ENCODE results near the gene MTREX.

The MTREX gene

GRCh38 chr5:55307383-55308253 is at the start of gene MTREX, which contains the start of gene DHX29:
MTREX (plus strand) TSS chr5:55307989; CDS start chr5:55308014, 25 bp downstream.
DHX29 (minus strand) TSS chr5:55307694; CDS start chr5:55307573, 121 bp downstream.
- H3K36me3 ChIP-seq (replicated peaks): no peaks in the 10 kb centered on the region
- no peaks in the 10 kb centered on the region for H3K27me3 ChIP-seq (ENCODE audit: low read depth)
- peaks cover 18% of the 10 kb centered on the region; the same call in 1 of the 2 replicates for H3K4me1 ChIP-seq
- peak within 1 kb of the TSS; percentile 81 for H3K4me3 ChIP-seq
- DNase-seq (ENCODE audit: low spot score in 2 of 2): peak; percentile 86 to 93
- in situ Hi-C loops (cut with MboI; ENCODE audit: low sequenced_read_pairs): no loop called here
- no peaks in the 10 kb centered on the region for H3K9me3 ChIP-seq

- H3K9me3 ChIP-seq: no peaks in the 10 kb centered on the region; the same call in 1 of the 2 replicates
- H3K4me3 ChIP-seq: no peak overlapping the region
- no peak for DNase-seq (ENCODE audit: low spot score in 2 of 2)
- peaks cover 45% of the 10 kb centered on the region for H3K36me3 ChIP-seq (replicated peaks)
- H3K4me1 ChIP-seq: no peaks in the 10 kb centered on the region
- in situ Hi-C loops (cut with MboI; ENCODE audit: low sequenced_read_pairs): no loop called here
- H3K27me3 ChIP-seq (ENCODE audit: low read depth): no peaks in the 10 kb centered on the region
These were observed 49.5 kb upstream of the MTREX start for GRCh38 chr5:55258339-55258738.

GRCh38 chr5:55276771-55277170 is 31.0 kb upstream of the MTREX start:
- no peak for DNase-seq (ENCODE audit: low spot score in 2 of 2)
- H3K27me3 ChIP-seq (ENCODE audit: low read depth): no peaks in the 10 kb centered on the region
- H3K36me3 ChIP-seq (replicated peaks): peaks cover 34% of the 10 kb centered on the region
- in situ Hi-C loops (cut with MboI; ENCODE audit: low sequenced_read_pairs): no loop called here
- H3K9me3 ChIP-seq: no peaks in the 10 kb centered on the region
- H3K4me3 ChIP-seq: no peak overlapping the region
- H3K4me1 ChIP-seq: no peaks in the 10 kb centered on the region

GRCh38 chr5:55278778-55279177 is 29.0 kb upstream of the MTREX start:
- Histone ChIP-seq H3K27me3 (ENCODE audit: low read depth) (no peaks in the 10 kb centered on the region), H3K9me3 (no peaks in the 10 kb centered on the region), H3K36me3 (replicated peaks) (peaks cover 46% of the 10 kb centered on the region), H3K4me3 (no peak overlapping the region), H3K4me1 (no peaks in the 10 kb centered on the region)
- DNase-seq (ENCODE audit: low spot score in 2 of 2): no peak
- in situ Hi-C loops (cut with MboI; ENCODE audit: low sequenced_read_pairs): no loop called here

GRCh38 chr5:55286411-55286933 is 21.3 kb upstream of the MTREX start:
- no peak overlapping the region for H3K4me3 ChIP-seq
- in situ Hi-C loops (cut with MboI; ENCODE audit: low sequenced_read_pairs): no loop called here
- no peaks in the 10 kb centered on the region for H3K27me3 ChIP-seq (ENCODE audit: low read depth)
- H3K9me3 ChIP-seq: no peaks in the 10 kb centered on the region
- no peaks in the 10 kb centered on the region for H3K4me1 ChIP-seq
- H3K36me3 ChIP-seq (replicated peaks): peaks cover 52% of the 10 kb centered on the region
- no peak for DNase-seq (ENCODE audit: low spot score in 2 of 2)

GRCh38 chr5:55289808-55290207 is 18.0 kb upstream of the MTREX start:
- Histone ChIP-seq H3K9me3 (no peaks in the 10 kb centered on the region), H3K4me1 (no peaks in the 10 kb centered on the region), H3K4me3 (no peak overlapping the region), H3K36me3 (replicated peaks) (peaks cover 50% of the 10 kb centered on the region), H3K27me3 (ENCODE audit: low read depth) (no peaks in the 10 kb centered on the region)
- no peak for DNase-seq (ENCODE audit: low spot score in 2 of 2)
- in situ Hi-C loops (cut with MboI; ENCODE audit: low sequenced_read_pairs): no loop called here

- in situ Hi-C loops (cut with MboI; ENCODE audit: low sequenced_read_pairs): no loop called here
- Histone ChIP-seq H3K9me3 (no peaks in the 10 kb centered on the region), H3K27me3 (ENCODE audit: low read depth) (no peaks in the 10 kb centered on the region), H3K4me3 (no peak overlapping the region), H3K36me3 (replicated peaks) (peaks cover 55% of the 10 kb centered on the region), H3K4me1 (no peaks in the 10 kb centered on the region)
- DNase-seq (ENCODE audit: low spot score in 2 of 2): no peak
These were observed 16.8 kb upstream of the MTREX start for GRCh38 chr5:55290991-55291390.

- H3K27me3 ChIP-seq (ENCODE audit: low read depth): no peaks in the 10 kb centered on the region
- no peaks in the 10 kb centered on the region for H3K4me1 ChIP-seq
- H3K4me3 ChIP-seq: no peak overlapping the region
- H3K9me3 ChIP-seq: no peaks in the 10 kb centered on the region
- in situ Hi-C loops (cut with MboI; ENCODE audit: low sequenced_read_pairs): no loop called here
- DNase-seq (ENCODE audit: low spot score in 2 of 2): no peak
- H3K36me3 ChIP-seq (replicated peaks): peaks cover 39% of the 10 kb centered on the region
These were observed 12.9 kb upstream of the MTREX start for GRCh38 chr5:55294935-55295334.

GRCh38 chr5:55300890-55301289 is 6.9 kb upstream of the MTREX start:
- in situ Hi-C loops (cut with MboI; ENCODE audit: low sequenced_read_pairs): no loop called here
- no peaks in the 10 kb centered on the region for H3K9me3 ChIP-seq
- no peak for DNase-seq (ENCODE audit: low spot score in 2 of 2)
- H3K4me3 ChIP-seq: no peak overlapping the region
- no peaks in the 10 kb centered on the region for H3K27me3 ChIP-seq (ENCODE audit: low read depth)
- H3K36me3 ChIP-seq (replicated peaks): peaks cover 5% of the 10 kb centered on the region; the same call in 1 of the 2 replicates
- H3K4me1 ChIP-seq: peaks cover 8% of the 10 kb centered on the region; the same call in 1 of the 2 replicates

- H3K36me3 ChIP-seq (replicated peaks): no peaks in the 10 kb centered on the region
- no peak for DNase-seq (ENCODE audit: low spot score in 2 of 2)
- H3K4me3 ChIP-seq: no peak overlapping the region
- H3K27me3 ChIP-seq (ENCODE audit: low read depth): no peaks in the 10 kb centered on the region
- H3K9me3 ChIP-seq: no peaks in the 10 kb centered on the region
- H3K4me1 ChIP-seq: peaks cover 8% of the 10 kb centered on the region; the same call in 1 of the 2 replicates
- in situ Hi-C loops (cut with MboI; ENCODE audit: low sequenced_read_pairs): no loop called here
These were observed 4.5 kb upstream of the MTREX start for GRCh38 chr5:55303238-55303690.

- Histone ChIP-seq H3K4me3 (no peak overlapping the region), H3K36me3 (replicated peaks) (no peaks in the 10 kb centered on the region), H3K4me1 (peaks cover 12% of the 10 kb centered on the region; the same call in 1 of the 2 replicates), H3K9me3 (no peaks in the 10 kb centered on the region), H3K27me3 (ENCODE audit: low read depth) (no peaks in the 10 kb centered on the region)
- no peak for DNase-seq (ENCODE audit: low spot score in 2 of 2)
- in situ Hi-C loops (cut with MboI; ENCODE audit: low sequenced_read_pairs): no loop called here
These were observed 3.2 kb upstream of the MTREX start for GRCh38 chr5:55304584-55304983.

GRCh38 chr5:55305345-55305744 is 2.4 kb upstream of the MTREX start:
- peaks cover 16% of the 10 kb centered on the region; the same call in 1 of the 2 replicates for H3K4me1 ChIP-seq
- H3K9me3 ChIP-seq: no peaks in the 10 kb centered on the region
- no peaks in the 10 kb centered on the region for H3K36me3 ChIP-seq (replicated peaks)
- no peaks in the 10 kb centered on the region for H3K27me3 ChIP-seq (ENCODE audit: low read depth)
- H3K4me3 ChIP-seq: peak overlapping the region; percentile 81
- in situ Hi-C loops (cut with MboI; ENCODE audit: low sequenced_read_pairs): no loop called here
- no peak for DNase-seq (ENCODE audit: low spot score in 2 of 2)

- Histone ChIP-seq H3K4me1 (peaks cover 18% of the 10 kb centered on the region; the same call in 1 of the 2 replicates), H3K9me3 (no peaks in the 10 kb centered on the region), H3K27me3 (ENCODE audit: low read depth) (no peaks in the 10 kb centered on the region), H3K4me3 (peak overlapping the region; percentile 81), H3K36me3 (replicated peaks) (no peaks in the 10 kb centered on the region)
- in situ Hi-C loops (cut with MboI; ENCODE audit: low sequenced_read_pairs): no loop called here
- DNase-seq (ENCODE audit: low spot score in 2 of 2): peak in 1 of 2 experiments; percentile 16
These were observed 977 bp upstream of the MTREX start for GRCh38 chr5:55306641-55307382.
